GM10847 (cell line): ENCODE data around the gene TLR8.

Experiments used
- POLR2A ChIP-seq: IDR thresholded peaks from 2 replicates; pipeline ENCODE4 v1.6.1; 2011; ENCODE audit not compliant: insufficient read length; ENCODE audit errors: extremely low read depth

The TLR8 gene

DNA sequence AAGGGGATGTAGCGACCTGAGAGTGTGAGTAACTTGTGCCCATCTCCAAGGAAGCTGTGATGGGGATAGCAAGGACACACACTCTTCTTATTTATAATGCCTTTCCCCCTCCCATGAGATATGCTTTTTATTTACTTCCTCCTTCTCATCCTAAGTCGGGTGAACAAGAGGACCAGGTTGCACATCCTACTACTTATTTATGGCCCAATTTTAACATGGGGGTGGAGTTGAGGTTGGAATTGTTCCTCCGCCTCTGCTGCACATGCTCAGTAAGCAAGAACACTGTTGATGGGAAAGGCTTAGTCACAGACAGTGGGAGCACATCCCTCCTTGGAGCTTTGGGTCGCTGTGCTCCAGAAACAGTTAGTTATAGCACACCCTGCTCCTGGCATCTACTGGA, 15.2 kb upstream of the TLR8 start:
- no peak for TF ChIP-seq POLR2A

DNA sequence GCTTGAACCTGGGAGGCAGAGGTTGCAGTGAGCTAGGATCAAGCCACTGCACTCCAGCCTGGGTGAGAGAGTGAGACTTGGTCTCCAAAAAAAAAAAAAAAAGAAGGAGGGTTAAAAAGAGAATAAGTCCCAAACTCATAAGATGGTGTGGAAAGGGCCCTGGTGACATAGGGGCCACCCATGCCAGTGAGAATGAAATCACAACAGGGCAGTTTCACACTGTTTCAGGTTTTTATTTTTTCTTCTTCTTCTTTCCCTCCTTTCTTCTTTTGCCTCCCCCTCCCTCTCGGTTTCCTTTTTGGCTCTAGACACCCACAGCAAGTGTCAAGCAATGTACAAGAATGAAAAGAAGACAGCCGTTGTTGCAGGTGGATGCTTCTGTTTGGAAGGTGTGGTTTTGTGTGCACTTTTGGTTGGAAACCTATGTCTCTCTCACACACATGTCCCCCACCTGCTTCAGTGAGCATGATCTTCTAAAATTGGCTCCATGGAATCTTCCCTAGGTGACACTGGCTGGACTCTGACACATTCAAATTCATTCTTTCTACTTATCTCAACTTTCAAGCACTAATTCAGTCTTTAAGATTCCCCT, 14.4 kb upstream of the TLR8 start:
- TF ChIP-seq POLR2A: no peak

DNA sequence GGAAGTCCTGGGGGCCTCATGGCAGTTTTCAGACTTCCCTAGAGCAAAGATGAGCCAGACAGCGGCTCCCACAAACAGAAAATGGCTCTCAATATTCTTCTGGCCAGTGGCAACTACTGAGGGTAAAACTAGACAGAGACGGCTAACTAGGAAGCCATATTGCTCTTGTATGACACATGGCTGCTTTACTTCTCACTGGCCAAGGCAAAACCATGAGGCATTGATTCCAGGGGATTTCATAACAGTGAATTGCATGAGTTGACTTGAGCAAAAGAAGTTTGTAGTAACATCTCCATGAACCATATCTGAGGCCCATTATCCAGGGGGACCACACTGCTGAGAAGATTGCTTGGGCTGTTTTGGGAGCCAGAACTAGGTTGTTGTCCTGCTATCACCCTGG, 13.7 kb upstream of the TLR8 start:
- TF ChIP-seq POLR2A: no peak

- no peak for TF ChIP-seq POLR2A
Observed at GRCh38 chrX:12894074-12895030, 12.1 kb upstream of the TLR8 start.

DNA sequence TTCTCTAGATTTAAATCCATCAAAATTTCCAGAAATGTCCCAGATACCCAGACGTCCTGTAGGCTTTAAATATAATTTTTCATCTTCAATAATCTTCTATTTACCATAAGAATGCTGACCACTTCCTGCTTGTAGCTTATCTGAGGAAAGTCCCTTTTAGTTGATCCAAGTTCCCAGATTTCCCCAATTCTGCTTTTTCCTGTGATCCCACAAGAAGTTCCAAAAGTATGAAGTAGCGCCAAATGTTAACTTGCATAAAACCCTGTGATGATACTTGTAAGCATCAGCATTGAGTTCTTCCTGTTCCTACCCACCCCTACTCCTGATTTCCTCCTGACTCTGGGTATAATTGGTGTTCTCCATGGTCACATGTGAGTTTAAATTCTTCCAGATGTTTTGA, 10.6 kb upstream of the TLR8 start:
- no peak for TF ChIP-seq POLR2A

DNA sequence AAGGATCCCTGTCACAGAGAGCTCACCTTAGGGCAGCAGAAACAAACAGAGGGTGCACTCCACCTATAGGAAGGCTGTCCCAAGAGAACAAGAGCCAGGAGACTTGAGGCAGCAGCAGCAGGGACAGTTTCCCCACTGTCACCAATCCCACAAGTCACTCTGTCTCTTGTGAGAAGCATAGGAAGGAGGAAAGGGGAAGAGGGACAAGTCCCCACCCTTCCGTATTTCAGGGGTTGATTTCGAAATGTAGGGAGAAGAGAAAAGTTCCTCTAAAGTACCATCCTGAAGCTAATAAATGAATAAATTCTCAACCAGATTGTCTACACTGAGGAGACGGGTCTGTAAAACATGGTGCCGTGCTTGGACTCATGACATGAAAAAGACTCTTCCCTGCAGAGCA, 9.5 kb upstream of the TLR8 start:
- no peak for TF ChIP-seq POLR2A

GRCh38 chrX:12898073-12898472, 8.3 kb upstream of the TLR8 start:
- no peak for TF ChIP-seq POLR2A

DNA sequence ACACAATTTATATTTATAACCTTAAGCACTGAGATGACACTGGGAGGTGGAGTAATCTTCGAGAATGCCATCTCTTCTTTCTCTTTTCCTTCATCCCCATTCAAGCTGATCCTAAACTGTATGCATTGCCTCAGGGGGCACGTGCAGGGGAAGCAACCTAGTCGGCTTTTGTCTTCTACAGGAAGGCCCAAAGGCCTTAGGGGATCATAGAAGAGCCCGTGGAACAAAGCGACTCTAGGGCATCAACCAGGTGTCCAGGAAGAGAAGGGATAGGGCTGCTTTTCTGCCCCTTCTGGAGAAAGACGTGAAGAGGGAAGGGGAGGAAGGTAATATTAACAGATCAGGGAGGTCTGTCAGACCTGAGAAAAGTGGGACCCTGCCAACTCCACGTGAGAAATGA, 6.9 kb upstream of the TLR8 start:
- no peak for TF ChIP-seq POLR2A

GRCh38 chrX:12901486-12901885, 4.9 kb upstream of the TLR8 start:
- no peak for TF ChIP-seq POLR2A

DNA sequence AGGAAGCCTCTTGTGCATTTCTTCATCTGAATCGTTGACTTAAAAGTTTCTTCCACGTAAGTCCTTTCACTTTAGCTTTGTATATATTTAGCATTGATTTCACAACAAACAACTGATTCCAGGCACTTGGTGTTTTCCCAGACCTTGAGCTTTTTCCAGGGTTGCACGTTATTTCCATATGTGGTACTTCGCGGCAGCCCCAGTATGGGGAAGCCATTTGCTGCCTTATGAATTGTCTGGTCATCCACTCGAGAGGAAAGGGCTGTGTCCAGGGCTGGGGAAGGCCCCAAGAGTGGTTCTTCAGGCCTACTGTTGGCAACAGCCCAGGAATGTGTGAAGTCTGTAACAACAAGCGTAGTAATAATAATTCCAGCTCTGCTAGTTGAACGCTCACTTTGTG, 2.8 kb upstream of the TLR8 start:
- no peak for TF ChIP-seq POLR2A

- TF ChIP-seq POLR2A: no peak
Observed at GRCh38 chrX:12910423-12911121, 4.2 kb downstream of the TLR8 start.

DNA sequence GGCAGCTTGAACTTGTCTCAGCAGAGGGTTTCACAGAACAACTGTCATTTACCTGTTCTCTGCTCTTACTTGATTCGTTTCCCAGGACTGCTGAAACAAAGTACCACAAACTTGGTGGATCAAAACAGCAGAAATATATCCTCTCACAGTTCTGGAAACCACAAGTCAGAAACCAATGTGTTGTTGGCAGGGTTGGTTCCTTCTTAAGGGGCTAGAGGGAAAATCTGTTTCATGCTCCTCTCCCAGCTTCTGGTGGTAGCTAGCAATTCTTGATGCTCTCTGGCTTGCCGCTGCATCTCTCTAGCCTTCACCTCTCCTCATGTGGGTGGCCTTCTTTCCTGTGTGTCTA, 4.7 kb downstream of the TLR8 start:
- TF ChIP-seq POLR2A: no peak

DNA sequence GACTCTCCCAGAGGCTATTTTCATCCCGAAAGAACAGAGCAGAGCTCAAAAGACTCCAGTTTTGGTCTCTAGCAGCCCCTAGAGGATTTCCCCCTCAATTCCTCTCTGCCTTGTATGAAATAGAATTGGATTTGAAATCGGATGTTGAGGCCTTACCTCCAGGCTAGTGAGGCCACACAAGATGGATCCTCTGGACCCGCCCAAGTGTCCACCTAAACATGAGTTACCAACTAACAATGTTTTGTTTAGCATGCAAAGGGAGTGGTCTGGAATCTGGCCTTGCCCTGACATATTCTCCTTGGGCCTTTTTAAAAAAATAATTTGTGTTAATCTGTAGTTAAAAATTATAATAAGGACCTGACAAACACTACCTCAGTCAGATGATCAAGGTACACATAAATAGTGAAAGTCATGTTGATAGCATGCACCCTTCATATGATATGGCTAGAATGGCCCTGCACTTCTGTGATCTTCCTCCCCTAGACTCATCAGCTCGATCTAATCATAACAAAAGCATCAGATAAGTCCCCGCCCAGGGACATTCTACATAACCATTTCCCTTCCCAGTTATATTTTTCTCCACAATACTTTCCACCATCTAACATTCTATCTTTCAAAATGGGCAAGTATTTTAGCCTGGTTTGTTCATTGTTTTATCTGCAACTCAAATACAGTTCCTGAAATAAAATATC, 6.5 kb downstream of the TLR8 start:
- TF ChIP-seq POLR2A: no peak

- TF ChIP-seq POLR2A: no peak
Observed at GRCh38 chrX:12917753-12918152, 11.3 kb downstream of the TLR8 start.

DNA sequence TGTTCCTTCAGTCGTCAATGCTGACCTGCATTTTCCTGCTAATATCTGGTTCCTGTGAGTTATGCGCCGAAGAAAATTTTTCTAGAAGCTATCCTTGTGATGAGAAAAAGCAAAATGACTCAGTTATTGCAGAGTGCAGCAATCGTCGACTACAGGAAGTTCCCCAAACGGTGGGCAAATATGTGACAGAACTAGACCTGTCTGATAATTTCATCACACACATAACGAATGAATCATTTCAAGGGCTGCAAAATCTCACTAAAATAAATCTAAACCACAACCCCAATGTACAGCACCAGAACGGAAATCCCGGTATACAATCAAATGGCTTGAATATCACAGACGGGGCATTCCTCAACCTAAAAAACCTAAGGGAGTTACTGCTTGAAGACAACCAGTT, 12.6 kb downstream of the TLR8 start:
- TF ChIP-seq POLR2A: no peak
